Middle frontal gyrus (tissue), 1 donor: ENCODE data around the gene RNF213.
"Not testable (repeated sequence)": the region's sequence is repeated elsewhere in the genome, so short reads cannot be mapped to it uniquely, and the experiment has no call there.

Experiments used
- DNase-seq: peaks from one replicate; pipeline ENCODE4 v3.0.0-alpha.2; 2015; ENCODE audit warnings: low spot score; ENCODE audit errors: extremely low spot score

Gene RNF213

DNA sequence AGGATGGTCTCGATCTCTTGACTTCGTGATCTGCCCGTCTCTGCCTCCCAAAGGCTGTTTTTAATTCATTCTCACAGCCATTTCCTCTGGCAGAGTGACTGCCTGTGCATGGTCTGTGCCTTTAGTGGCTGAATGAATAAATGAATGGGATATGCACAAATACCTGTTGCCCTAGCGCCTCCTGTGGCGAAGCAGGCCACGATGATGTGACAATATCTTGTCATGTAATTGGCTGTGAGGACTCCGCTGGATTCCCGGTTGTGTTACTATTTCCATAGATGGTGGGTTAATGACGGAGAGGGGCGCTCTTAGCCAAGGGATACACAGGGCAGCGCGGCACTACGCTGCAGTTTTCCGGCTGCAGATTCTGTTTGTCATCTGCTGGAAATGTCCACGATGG lies 127.5 kb downstream of the RNF213 start:
- DNase-seq = no peak

DNA sequence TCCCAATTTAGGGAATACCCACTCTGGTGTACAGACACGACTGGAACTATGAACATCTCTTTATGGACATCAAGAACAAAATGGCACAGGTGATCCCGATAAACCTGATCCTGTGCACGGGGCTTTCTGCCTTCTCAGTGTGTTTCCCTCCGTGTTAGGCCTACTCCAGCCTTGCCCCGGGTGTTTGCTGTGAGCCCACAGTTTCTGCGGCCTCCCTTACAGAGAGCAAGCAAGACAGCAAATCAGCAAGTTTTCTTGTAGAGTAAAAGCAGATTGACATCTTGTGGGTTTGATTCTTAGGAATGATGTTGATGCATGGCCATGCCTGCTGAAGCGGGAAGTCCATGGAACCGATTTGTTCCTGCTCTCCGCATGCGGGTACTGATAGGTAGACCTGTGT lies 127.9 kb downstream of the RNF213 start:
- DNase-seq = no peak

DNA sequence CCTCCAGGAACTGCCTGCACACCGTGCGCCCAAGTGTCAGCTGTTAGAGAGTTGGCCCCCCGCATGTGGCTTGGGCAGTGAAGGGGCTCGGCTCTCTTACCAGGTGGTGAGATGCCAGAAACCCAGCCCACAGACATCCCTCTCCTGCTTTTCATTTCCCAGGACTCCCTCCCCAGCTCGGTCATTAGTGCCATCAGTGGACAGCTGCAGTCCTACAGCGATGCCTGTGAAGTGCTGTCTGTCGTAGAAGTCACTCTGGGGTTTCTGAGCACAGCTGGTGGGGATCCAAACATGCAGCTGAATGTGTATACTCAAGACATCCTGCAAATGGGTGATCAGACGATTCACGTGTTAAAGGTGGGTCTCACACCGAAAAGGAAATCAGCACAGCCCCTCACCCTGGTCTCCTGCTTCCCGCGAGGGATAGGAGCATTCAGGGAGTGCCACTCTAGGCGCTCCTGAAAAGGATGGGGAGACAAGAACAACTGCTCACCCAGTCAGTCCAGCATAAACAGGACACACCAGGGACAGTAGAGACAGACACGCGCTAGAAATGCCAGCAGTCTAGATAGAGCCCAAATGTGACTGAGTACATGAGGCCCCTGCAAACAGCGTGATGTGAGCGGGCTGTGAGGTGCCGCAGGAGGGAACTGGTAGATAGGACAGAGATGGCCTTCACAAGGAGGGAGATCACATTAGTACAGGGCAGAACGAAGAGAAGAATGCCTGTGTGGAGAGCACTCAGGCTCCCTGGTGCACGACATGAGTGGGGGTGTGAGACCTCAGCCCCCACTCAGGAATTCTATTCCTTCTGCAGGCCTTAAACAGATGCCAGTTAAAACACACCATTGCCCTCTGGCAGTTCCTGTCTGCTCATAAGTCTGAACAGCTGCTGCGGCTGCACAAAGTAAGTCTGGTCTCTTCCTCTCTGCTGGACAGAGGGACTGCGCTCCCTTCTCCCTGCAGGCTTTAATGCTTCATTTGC lies 128.7 kb downstream of the RNF213 start:
- no peak for DNase-seq

DNA sequence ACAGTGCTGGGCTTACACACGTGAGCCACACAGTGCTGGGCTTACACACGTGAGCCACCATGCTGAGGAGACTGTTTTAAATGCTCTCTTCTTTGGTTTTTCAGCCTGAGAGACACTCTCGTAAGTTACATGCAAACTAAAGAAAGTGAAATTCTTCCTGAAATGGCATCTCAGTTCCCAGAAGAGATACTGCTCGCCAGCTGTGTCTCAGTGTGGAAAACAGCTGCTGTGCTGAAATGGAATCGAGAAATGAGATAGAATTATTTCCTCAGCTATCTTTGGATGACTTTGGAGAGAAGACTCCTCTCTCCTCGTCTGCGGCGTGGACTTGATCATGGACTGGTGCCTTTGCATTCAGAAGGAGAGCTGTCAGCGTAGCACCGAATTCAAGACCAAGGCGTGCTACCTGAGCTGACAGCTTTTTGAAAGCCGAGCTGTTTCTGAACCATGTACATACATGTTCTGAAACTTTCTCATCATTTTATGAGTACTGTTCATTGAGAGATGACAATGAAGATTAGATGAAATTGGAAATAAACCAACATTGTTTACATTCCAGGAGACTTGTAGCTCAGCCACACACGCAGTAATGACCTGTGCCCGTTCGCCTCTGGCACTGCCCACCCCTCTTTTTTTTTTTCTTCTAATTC lies 132.7 kb downstream of the RNF213 start:
- DNase-seq = no peak

DNA sequence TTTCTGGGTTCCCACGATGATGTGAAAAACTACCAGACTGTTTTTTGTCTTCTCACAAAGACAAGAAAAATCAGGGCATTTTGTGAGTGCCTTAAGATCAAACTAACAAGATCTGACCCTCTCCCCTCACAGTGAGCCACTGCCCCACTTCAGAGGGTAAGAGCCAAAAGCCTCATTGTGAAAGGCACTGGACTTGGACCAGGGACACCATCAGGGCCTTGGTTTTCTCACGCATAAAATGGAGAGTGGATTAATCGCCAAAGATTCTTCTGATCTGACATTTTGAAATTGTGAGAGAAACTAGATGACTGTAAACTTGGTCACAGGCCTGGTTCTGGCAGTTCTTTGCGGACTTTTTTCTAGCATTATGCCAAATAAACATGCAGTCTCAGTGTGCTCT lies 133.3 kb downstream of the RNF213 start:
- no peak for DNase-seq

DNA sequence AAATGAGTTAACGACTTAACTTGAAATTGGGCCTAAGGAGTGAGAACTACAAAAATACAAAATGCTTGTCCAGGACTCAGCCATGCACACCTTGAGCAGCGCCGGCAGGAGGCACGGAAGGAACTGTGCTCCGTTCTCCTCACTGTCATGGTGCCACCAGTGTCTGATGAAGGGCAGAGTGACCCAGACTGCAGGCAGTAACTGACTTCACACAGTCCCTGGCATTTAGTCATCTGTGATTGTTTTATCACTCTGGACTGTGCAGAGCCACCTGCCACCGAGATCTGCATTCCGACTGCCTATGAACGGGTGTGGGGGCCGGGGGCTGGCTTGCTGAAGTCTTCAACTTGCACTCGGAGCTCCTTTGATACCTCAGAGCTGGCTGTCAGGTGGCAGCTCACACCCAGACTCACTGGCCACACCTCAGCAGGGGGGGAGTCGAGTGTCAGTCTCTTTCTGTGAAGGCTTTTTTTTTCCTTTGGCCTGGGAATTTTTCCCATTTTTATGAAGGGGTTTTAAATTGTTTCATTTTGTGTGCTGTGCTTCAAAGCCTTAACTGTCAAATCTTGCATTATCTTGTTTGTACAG lies 134.1 kb downstream of the RNF213 start:
- no peak for DNase-seq

DNA sequence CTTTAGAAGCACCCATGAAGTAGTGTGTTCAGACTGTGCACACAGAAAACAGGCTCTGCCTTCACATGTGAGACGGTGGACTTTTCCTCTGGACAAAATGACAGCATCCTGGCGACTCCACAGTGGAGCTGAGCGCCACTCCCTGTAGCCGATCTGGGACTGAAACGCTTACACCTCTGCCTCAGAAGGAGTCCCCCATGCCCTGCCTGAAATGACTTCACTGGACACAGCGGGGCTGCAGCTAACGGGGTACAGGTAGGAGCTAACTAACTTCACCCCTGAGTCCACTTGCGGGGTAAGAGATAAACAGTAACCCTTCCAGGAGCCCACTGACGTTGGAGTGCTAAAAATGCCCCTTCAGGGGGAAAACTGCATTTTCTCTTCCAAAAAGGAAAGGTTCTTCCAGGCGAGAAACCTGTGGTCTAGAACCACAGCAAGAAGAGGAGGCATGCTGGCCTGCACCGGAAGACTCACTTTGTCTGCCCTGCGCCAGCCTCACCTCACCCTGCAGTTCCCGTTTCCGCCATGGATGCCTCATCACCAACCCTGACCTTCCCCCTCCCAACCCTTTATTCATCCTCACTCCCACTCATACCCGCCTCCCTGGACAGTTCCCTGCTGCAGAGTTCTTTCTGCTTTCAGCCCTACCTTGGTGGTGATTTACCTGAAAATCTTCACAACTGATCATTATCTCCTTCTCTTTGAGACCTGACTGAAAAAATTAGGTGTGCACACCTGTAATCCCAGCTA lies 134.9 kb downstream of the RNF213 start:
- DNase-seq = no peak

DNA sequence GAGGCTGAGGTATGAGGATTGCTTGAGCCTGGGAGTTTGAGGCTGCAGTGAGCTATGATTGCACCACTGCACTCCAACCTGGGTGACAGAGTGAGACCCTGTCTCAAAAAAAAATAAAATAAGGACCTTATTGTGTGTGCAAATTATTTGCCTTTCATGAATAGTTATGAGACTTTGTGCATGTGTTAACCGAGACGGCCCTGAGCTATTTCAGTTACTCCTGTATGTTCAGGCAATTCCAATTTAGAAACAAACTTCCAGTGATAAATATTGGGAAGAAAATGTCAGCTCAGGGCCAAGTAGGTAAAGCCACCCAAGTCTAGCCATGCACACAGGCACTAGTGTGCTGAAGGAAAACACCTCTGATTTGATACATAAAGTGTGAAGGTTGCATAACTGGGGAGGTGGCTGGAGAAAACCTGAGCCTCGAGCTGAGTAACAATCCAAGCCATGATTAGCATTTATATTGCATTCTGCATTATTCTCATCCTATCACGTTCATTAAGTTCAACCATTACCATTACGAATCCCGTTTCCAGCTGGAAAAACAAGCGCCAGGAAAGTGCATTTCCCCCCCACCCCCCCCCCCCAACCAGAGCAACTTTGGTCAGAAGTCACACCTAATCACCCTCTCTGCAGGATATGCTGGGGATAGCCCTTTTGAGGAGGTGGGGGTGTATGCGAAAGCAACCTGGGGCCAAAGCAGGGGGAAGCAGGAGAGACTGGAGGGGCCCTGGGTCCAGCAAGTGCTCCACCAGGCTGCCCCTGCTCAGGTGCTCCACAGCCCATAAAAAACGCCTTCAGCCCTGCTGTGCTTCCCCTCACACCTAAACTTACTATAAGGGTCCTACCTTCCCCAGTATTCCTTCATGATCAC lies 135.7 kb downstream of the RNF213 start:
- no peak for DNase-seq

DNA sequence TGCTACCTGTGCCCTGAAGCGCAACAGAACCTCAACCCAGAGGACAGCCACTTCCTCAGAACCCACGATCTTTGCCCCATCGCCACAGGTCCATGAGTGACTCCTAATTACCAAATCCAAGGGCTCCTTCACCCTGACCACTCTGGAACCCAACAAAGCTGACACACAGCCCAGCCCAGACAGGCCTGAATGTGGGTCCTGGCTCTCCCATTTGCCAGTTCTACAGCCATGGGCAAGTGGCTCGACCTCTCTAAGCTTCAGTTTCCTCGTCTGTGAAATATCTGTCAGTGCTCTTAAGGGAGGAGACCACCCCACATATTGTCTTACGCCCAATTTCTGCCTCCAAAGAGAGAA lies 136.4 kb downstream of the RNF213 start:
- DNase-seq = no peak

DNA sequence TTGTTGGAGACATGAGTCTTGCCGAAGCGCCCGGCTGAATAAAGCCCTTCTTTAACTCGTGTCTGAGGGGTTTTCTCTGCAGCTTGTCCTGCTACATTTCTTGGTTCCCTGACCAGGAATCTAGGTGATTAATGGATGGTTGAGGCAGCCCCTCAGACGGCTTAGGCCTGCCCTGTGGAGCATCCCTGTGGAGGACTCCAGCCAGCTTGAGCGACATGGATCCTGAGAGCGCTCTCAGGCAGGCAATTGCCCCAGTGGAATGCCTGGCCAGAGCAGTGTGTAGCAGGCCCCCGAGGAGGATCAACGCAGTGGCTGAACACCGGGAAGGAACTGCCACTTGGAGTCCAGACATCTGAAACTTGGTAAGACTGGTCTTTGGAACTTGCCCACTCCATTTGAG lies 137.0 kb downstream of the RNF213 start:
- no peak for DNase-seq

DNA sequence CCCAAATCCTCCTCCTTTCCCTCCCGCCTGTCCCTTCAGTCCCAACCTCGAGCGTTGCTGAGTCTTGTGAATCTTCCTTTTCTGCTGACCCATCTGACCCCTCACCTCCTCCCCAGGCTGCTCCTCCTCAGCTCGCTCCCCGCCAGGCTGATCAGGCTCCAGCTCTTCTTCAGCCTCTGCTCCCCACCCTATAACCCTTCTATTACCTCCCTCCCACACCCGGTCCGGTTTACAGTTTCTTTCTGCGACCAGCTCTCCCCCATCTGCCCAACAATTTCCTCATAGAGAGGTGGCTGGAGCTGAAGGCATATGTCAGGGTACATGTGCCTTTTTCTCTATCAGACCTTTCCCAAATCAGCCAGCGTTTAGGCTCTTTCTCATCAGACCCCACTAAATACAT lies 140.4 kb downstream of the RNF213 start:
- not testable (repeated sequence) for DNase-seq

DNA sequence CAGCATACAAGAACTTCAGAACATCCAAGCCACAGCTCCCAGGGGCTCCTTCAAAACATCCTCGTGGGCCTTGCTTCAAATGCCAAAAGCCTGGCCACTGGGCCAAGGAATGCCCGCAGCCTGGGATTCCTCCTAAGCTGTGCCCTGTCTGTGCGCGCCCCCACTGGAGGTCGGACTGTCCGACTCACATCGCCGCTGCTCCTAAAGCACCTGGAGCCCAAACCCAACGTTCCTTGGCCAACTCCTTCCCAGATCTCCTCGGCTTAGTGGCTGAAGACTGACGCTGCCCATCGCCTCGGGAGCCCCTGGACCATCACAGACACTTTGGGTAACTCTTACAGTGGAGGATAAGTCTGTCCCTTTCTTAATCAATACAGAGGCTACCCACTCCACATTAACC lies 141.4 kb downstream of the RNF213 start:
- DNase-seq = not testable (repeated sequence)

DNA sequence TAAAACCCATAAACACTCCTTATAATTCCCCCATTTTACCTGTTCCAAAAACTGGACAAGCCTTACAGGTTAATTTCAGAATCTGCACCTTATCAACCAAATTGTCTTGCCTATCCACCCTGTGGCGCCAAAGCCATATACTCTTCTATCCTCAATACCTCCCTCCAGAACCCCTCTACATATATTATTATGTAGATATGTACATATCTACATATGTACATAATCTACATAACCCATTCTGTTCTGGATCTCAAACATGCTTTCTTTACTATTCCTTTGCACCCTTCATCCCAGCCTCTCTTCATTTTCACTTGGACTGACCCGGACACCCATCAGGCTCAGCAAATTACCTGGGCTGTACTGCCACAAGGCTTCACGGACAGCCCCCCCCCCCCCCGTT lies 142.3 kb downstream of the RNF213 start:
- no peak for DNase-seq

DNA sequence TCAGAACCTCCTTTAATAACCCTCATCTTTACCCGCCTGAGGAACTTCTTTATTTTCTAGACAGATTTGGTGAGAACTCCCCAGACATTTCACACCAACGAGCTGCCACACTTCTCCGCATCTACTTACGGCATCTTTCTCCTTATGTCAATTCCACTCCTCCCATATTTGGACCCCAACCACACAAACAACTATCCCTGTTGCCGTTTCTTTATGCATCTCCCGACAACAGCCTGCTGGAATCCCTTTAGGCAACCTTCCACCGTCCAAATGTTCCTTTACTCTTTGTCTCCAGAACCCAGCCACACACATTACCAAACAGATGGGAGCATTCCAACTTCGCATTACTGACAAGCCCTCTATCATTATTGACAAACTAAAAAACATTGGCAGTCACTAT lies 145.5 kb downstream of the RNF213 start:
- DNase-seq = no peak

DNA sequence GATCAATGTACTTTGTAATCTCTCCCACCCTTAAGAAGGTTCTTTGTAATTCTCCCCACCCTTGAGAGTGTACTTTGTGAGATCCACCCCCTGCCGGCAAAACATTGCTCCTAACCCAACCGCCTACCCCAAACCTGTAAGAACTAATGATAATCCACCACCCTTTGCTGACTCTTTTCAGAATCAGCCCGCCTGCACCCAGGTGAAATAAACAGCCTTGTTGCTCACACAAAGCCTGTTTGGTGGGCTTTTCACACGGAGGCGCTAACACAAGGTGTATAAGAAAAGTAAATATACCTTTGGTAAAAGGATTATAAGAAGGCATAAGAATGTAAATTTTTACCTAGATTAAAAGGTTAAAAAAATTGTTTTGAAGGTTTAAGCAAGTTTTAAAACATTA lies 147.3 kb downstream of the RNF213 start:
- not testable (repeated sequence) for DNase-seq

DNA sequence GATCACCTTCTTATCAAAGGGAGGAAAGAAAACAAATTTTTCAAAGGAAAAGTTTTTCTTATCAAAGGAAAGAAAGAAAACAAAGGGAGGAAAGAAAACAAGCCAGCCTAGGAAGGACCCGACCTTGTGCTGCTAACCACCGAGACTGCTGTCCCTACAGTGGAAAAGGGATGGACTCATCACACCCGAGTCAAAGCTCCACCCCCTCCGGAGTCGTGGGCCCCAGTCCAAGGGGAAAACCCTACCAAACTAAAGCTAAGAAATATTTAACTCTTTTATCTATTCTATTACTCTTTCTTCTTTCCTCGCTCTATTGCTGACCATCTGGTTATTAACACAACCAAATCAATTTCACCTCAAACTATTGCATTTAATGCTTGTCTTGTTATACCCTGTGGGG lies 148.2 kb downstream of the RNF213 start:
- DNase-seq = no peak

DNA sequence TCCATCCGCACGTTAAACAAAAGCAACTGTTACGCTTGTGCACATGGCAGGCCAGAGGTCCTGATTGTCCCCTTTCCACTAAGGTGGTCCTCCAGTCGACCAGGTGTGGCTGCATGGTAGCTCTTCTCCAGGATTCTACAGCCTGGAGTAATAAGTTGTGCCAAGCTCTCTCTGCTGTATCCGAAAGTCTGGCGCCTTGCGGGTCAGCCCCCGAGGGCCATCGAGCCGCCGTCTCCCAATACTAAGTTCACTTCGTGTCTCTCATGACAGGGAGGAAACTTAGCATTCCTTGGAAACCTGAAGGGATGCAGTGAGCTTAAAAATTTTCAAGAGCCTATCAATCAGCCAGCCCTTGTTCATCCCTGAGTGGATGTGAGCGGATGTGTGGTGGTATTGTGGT lies 149.0 kb downstream of the RNF213 start:
- no peak for DNase-seq

DNA sequence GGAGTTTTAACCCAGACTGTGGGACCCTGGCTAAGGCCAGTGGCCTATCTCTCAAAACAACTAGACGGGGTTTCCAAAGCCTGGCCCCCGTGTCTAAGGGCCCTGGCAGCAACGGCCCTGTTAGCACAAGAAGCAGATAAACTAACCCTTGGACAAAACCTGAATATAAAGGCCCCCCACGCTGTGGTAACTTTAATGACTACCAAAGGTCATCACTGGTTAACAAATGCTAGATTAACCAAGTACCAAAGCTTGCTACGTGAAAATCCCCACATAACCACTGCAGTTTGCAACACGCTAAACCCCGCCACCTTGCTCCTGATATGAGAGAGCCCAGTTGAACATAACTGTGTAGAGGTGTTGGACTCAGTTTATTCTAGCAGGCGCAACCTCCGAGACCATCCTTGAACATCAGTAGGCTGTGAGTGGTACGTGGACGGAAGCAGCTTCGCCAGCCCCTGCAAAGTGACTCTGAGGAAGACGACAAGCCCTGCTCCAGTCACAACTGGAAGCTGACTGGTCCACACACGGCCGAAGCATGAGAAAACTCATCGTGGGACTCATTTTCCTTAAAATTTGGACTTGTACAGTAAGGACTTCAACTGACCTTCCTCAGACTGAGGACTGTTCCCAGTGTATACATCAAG lies 149.9 kb downstream of the RNF213 start:
- not testable (repeated sequence) for DNase-seq

DNA sequence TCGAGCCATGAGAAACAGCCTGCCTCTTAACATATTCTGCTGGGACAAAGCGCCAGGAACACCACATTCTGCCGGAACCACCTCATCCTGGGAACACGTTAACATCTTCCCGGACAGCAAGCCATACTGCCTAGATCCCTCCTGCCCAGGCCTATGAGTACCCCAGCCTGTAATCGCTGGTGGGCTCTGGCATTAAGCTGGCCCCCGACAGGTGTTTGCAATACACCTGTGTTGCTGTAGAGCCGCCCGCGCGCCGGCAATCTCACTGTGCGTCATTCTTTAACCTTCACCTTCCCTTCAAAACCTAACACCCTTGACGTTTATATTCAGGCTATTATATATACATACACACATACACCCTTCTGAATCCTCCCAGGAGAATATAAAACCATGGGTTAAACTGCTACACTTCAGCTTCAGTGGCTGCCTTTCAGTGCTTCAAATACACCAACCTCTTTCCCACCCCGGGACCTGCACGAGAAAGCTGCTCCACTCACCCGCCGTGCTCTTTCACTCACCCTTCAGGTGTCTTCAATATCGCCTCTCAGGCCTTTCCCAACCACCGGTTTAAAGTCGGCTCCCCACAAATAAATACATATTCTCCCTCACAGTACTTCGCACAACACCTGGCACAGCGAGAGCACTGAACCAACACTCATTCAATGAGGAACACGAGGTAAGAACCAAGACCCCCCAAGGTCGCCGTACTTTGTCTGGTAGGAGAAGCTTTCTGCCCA lies 153.3 kb downstream of the RNF213 start:
- no peak for DNase-seq

DNA sequence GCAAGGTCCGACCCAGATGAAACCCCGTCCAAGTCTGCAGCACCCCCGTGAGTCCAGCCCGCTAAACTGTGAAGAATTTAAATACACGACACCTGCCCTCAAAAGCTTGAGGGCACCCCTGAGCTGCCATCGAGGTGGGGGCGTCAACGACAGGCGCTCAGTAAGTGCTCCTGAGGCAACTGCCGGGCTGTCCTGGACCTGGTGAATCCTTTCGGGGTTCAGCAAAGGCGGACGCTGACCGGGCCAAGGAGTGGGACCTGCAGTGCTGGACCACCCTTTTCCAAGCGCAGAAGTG lies 153.8 kb downstream of the RNF213 start:
- DNase-seq = no peak
